SW480 (cell line): ENCODE measurements around the gene SHQ1.
"Not testable (repeated sequence)": the region's sequence is repeated elsewhere in the genome, so short reads cannot be mapped to it uniquely, and the experiment has no call there.

Source experiments
- DNase-seq: peaks from one replicate; pipeline ENCODE4 v3.0.0-alpha.2; 2016; ENCODE audit warnings: low spot score

SHQ1 gene

GRCh38 chr3:72748659-72749058 lies 99.6 kb downstream of the SHQ1 start:
- no peak for DNase-seq

GRCh38 chr3:72746430-72747411 lies 101.5 kb downstream of the SHQ1 start:
- DNase-seq, result no peak

- no peak for DNase-seq
These were observed 102.9 kb downstream of the SHQ1 start for GRCh38 chr3:72745146-72745999.

- DNase-seq, result no peak
These were observed 103.9 kb downstream of the SHQ1 start for GRCh38 chr3:72744330-72744729.

- no peak for DNase-seq
These were observed 108.4 kb downstream of the SHQ1 start for GRCh38 chr3:72739531-72740466.

- DNase-seq, result peak; percentile 48
These were observed 109.3 kb downstream of the SHQ1 start for GRCh38 chr3:72738752-72739530.

GRCh38 chr3:72735072-72735471 lies 113.2 kb downstream of the SHQ1 start:
- not testable (repeated sequence) for DNase-seq

- DNase-seq, result no peak
These were observed 114.6 kb downstream of the SHQ1 start for GRCh38 chr3:72733676-72734075.

GRCh38 chr3:72732666-72733345 lies 115.4 kb downstream of the SHQ1 start:
- DNase-seq, result not testable (repeated sequence)

- DNase-seq, result no peak
These were observed 119.2 kb downstream of the SHQ1 start for GRCh38 chr3:72728958-72729467.

GRCh38 chr3:72728329-72728889 lies 119.8 kb downstream of the SHQ1 start:
- DNase-seq, result no peak

- DNase-seq, result no peak
These were observed 120.5 kb downstream of the SHQ1 start for GRCh38 chr3:72727726-72728125.

- no peak for DNase-seq
These were observed 121.1 kb downstream of the SHQ1 start for GRCh38 chr3:72727172-72727571.

- DNase-seq, result no peak
These were observed 123.0 kb downstream of the SHQ1 start for GRCh38 chr3:72725229-72725628.

GRCh38 chr3:72724070-72724469 lies 124.2 kb downstream of the SHQ1 start:
- DNase-seq, result peak; percentile 22

GRCh38 chr3:72722930-72723726 lies 125.1 kb downstream of the SHQ1 start:
- no peak for DNase-seq

- DNase-seq, result no peak
These were observed 126.4 kb downstream of the SHQ1 start for GRCh38 chr3:72721683-72722381.

- DNase-seq, result no peak
These were observed 127.7 kb downstream of the SHQ1 start for GRCh38 chr3:72720566-72720965.
